MM.1S (cell line): ENCODE measurements around the gene TMEM59L.

Source experiments
- CTCF ChIP-seq: fragments of 300-600 bp; sonication (generic); IDR thresholded peaks from 2 replicates; pipeline ENCODE4 v1.5.1; 2016; ENCODE audit warnings: antibody characterized with exemption, low read length, mixed read lengths
- EZH2phosphoT487 ChIP-seq: fragments of 300-600 bp; sonication (generic); IDR thresholded peaks from 2 replicates; pipeline ENCODE4 v1.6.1; 2018; ENCODE audit warnings: antibody characterized with exemption, low read length

DNA sequence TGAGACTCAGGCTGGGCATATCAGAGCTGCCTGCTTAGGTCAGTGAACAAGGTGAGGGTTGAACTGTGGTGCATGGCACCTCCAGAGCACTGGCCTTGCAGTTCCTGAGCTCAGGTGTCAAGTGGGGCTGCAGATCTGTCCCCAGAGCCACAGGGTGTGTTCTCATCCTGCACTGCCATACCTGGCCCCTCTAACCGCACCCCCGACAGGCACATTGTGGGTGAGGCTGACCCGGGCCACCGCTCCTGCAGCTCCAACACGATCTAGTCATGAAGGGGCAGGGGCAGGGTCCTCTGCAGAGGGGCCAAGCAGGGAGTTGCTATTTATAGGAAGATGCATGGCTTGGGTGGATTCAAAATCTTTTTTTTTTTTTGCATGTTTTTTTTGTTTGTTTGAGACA is 54.1 kb downstream of the TMEM59L start:
- TF ChIP-seq CTCF (no peak), EZH2phosphoT487 (no peak)
